ENCODE data around the gene INTS7. TPM values are rescaled to one million over a fixed set of nuclear protein-coding genes. Genes with fewer than 3 reads are reported as not detected.

The INTS7 gene
- total RNA-seq, 1 experiment from 2014 or later, result 21.7 TPM

DNA sequence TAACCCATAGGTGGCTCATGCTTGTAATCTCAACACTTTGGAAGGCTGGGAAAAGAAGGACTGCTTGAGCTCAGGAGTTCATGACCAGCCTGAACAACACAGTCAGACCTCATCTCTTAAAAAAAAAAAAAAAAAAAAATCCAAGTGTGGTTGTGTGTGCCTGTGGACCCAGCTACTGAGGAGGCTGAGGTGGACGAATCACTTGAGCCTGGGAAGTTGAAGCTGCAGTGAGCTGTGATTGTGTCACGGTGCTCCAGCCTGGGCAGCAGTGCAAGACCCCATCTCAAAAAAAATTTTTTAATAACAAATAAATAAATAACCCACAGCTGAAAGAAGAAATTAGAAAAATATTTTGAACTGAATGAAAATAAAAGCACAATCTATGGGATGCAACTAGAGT is 13.8 kb downstream of the INTS7 start:
- no peak overlapping the region for H3K4me3 ChIP-seq (replicated peaks in 1 of 2; ENCODE audit: low read depth in 1 of 2, low read length in 2 of 2)
- peaks cover 55% of the 10 kb centered on the region for H3K79me2 ChIP-seq (ENCODE audit: insufficient read depth, low read length)
- H2AFZ ChIP-seq (ENCODE audit: low read depth, low read length, poor library complexity, severe bottlenecking), result no peak overlapping the region
- H3K27ac ChIP-seq (ENCODE audit: low read depth, low read length), result no peak overlapping the region
- H3K9ac ChIP-seq (ENCODE audit: low read length), result no peak overlapping the region
- CTCF ChIA-PET, result interaction anchor here (1.0 to 2.2 kb wide), 4 partner anchors 9 to 434 kb away, joined by 3 to 10 read pairs (median 4); partner anchors contain the start of genes DTL and INTS7
- no peak overlapping the region for H3K4me2 ChIP-seq (ENCODE audit: low read length)
- H3K9me2 ChIP-seq (ENCODE audit: insufficient read depth), result no peaks in the 10 kb centered on the region
- POLR2A ChIA-PET, result no interaction called here
- H4K20me1 ChIP-seq (ENCODE audit: insufficient read depth), result peaks cover 5% of the 10 kb centered on the region; the same call in 1 of the 2 replicates
- peaks cover 1 to 2% of the 10 kb centered on the region in 2 experiments; a peak in 1 of 4 replicates for H3K36me3 ChIP-seq (ENCODE audit: control insufficient read depth in 1 of 2, insufficient read depth in 2 of 2, low read length in 2 of 2)
- no peak for DNase-seq (ENCODE audit: low read depth, low spot score)
- RAD21 ChIA-PET (ENCODE audit: low non-redundant PET in 1 of 2, low total read pairs in 2 of 2, uncharacterized antibody in 2 of 2, unreplicated experiment in 2 of 2), result no interaction called here
- TF ChIP-seq SRF (IDR thresholded peaks at IDR 0.05; ENCODE audit: low read depth) (no peak), EZH2 (IDR thresholded peaks at IDR 0.05) (no peak), POLR2AphosphoS5 (IDR thresholded peaks at IDR 0.05; ENCODE audit: low read depth, low read length) (no peak), MAX (IDR thresholded peaks at IDR 0.05) (no peak), CBX3 (IDR thresholded peaks at IDR 0.05; ENCODE audit: low read depth) (no peak), ZBTB33 (IDR thresholded peaks at IDR 0.05; ENCODE audit: extremely low read depth, insufficient replicate concordance, low read length) (no peak), FOSL1 (IDR thresholded peaks at IDR 0.05; ENCODE audit: low read depth) (no peak), ELF1 (IDR thresholded peaks at IDR 0.05; ENCODE audit: borderline replicate concordance, low read depth) (no peak), REST (IDR thresholded peaks at IDR 0.05; ENCODE audit: low read depth) (no peak), CEBPB (IDR thresholded peaks at IDR 0.05; ENCODE audit: low read depth) (no peak), JUND (IDR thresholded peaks at IDR 0.05) (no peak), POLR2A (IDR thresholded peaks at IDR 0.05; ENCODE audit: borderline replicate concordance, extremely low read depth, insufficient read depth, insufficient read length) (no peak), RAD21 (IDR thresholded peaks at IDR 0.05; ENCODE audit: low read depth) (no peak), SP1 (IDR thresholded peaks at IDR 0.05; ENCODE audit: low read depth) (no peak), TCF7L2 (IDR thresholded peaks at IDR 0.05; ENCODE audit: borderline replicate concordance, extremely low read depth, insufficient read depth, insufficient read length) (no peak), YY1 (IDR thresholded peaks at IDR 0.05; ENCODE audit: extremely low read depth, insufficient replicate concordance, low read depth, low read length) (no peak)
- TF ChIP-seq, protein P1, sequence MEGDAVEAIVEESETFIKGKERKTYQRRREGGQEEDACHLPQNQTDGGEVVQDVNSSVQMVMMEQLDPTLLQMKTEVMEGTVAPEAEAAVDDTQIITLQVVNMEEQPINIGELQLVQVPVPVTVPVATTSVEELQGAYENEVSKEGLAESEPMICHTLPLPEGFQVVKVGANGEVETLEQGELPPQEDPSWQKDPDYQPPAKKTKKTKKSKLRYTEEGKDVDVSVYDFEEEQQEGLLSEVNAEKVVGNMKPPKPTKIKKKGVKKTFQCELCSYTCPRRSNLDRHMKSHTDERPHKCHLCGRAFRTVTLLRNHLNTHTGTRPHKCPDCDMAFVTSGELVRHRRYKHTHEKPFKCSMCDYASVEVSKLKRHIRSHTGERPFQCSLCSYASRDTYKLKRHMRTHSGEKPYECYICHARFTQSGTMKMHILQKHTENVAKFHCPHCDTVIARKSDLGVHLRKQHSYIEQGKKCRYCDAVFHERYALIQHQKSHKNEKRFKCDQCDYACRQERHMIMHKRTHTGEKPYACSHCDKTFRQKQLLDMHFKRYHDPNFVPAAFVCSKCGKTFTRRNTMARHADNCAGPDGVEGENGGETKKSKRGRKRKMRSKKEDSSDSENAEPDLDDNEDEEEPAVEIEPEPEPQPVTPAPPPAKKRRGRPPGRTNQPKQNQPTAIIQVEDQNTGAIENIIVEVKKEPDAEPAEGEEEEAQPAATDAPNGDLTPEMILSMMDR (IDR thresholded peaks at IDR 0.05 in 2 of 3, conservative IDR thresholded peaks at IDR 0.05 in 1 of 3; ENCODE audit: borderline replicate concordance in 1 of 3, insufficient read depth in 1 of 3, low read depth in 2 of 3, low read length in 2 of 3), result no peak
- TF ChIP-seq, protein P2, sequence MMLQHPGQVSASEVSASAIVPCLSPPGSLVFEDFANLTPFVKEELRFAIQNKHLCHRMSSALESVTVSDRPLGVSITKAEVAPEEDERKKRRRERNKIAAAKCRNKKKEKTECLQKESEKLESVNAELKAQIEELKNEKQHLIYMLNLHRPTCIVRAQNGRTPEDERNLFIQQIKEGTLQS (IDR thresholded peaks at IDR 0.05), result no peak
- no peaks in the 10 kb centered on the region for H3K4me1 ChIP-seq (ENCODE audit: control insufficient read depth in 1 of 2, insufficient read depth in 2 of 2, low read length in 2 of 2)
- intact Hi-C loops (cut with micrococcal nuclease), result no loop called here
- no peak for ATAC-seq
- H3K27me3 ChIP-seq (ENCODE audit: insufficient read depth, low read length), result no peaks in the 10 kb centered on the region
- BruUV-seq (replicated peaks), result no TSS peak
- no peaks in the 10 kb centered on the region for H3K9me3 ChIP-seq (ENCODE audit: control insufficient read depth in 1 of 2, insufficient read depth in 1 of 2, low read depth in 1 of 2, low read length in 2 of 2)
